HG02610 (cell line): ENCODE data around the gene SYT1.
"Not testable (repeated sequence)": the region's sequence is repeated elsewhere in the genome, so short reads cannot be mapped to it uniquely, and the experiment has no call there.

Experiments used
- ATAC-seq: cut with Tn5 transposase; IDR thresholded peaks from one replicate; pipeline ENCODE4 v1.9.1; 2021; ENCODE audit warnings: mild to moderate bottlenecking, moderate library complexity; ENCODE audit not compliant: unreplicated experiment

SYT1 gene

GRCh38 chr12:79199166-79199565 is 334.6 kb downstream of the SYT1 start:
- ATAC-seq: no peak

- no peak for ATAC-seq
These were observed 335.6 kb downstream of the SYT1 start for GRCh38 chr12:79200176-79200575.

GRCh38 chr12:79203058-79203647 is 338.6 kb downstream of the SYT1 start:
- no peak for ATAC-seq

GRCh38 chr12:79206871-79207270 is 342.3 kb downstream of the SYT1 start:
- no peak for ATAC-seq

GRCh38 chr12:79210403-79210802 is 345.8 kb downstream of the SYT1 start:
- not testable (repeated sequence) for ATAC-seq

GRCh38 chr12:79217306-79217705 is 352.7 kb downstream of the SYT1 start:
- ATAC-seq: no peak

- no peak for ATAC-seq
These were observed 358.6 kb downstream of the SYT1 start for GRCh38 chr12:79223210-79223609.

GRCh38 chr12:79223761-79224160 is 359.2 kb downstream of the SYT1 start:
- ATAC-seq: no peak

- ATAC-seq: no peak
These were observed 362.5 kb downstream of the SYT1 start for GRCh38 chr12:79227091-79227490.

- ATAC-seq: no peak
These were observed 363.1 kb downstream of the SYT1 start for GRCh38 chr12:79227646-79228045.

- ATAC-seq: no peak
These were observed 368.8 kb downstream of the SYT1 start for GRCh38 chr12:79233341-79233781.

- ATAC-seq: no peak
These were observed 372.3 kb downstream of the SYT1 start for GRCh38 chr12:79236920-79237319.

GRCh38 chr12:79238246-79238645 is 373.7 kb downstream of the SYT1 start:
- ATAC-seq: no peak

GRCh38 chr12:79247494-79247893 is 382.9 kb downstream of the SYT1 start:
- no peak for ATAC-seq

- ATAC-seq: no peak
These were observed 385.6 kb downstream of the SYT1 start for GRCh38 chr12:79250186-79250585.

- ATAC-seq: no peak
These were observed 386.6 kb downstream of the SYT1 start for GRCh38 chr12:79250960-79251755.

GRCh38 chr12:79252358-79253075 is 387.9 kb downstream of the SYT1 start:
- no peak for ATAC-seq

GRCh38 chr12:79255288-79255687 is 390.7 kb downstream of the SYT1 start:
- no peak for ATAC-seq

- ATAC-seq: no peak
These were observed 396.3 kb downstream of the SYT1 start for GRCh38 chr12:79260923-79261322.

- no peak for ATAC-seq
These were observed 398.4 kb downstream of the SYT1 start for GRCh38 chr12:79262938-79263337.

GRCh38 chr12:79266343-79267144 is 402.0 kb downstream of the SYT1 start:
- no peak for ATAC-seq
